ENCODE data around the gene USB1.

DNA sequence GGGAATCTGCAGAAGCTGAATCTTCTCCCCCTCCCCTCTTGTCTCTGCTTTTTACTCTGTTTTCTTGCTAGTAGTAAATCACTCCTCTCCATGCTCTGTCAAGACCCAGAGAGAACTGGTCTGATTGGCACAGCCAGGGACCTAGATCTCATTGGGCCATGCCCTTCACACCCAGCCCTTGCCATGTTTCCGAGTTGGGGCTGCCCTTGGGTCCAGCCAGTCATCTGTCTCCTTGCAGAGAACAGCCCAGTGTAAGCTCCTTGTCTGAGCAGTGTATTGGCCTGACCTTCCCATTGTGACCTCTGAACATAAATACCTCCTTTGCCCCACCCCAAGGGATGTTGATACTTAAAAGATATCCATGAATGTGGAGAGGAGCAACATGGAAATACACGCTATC lies 28.2 kb downstream of the USB1 start:
- no peak for TF ChIP-seq EZH2phosphoT487 (IDR thresholded peaks at IDR 0.05; ENCODE audit: borderline replicate concordance)
- TF ChIP-seq, protein P1, sequence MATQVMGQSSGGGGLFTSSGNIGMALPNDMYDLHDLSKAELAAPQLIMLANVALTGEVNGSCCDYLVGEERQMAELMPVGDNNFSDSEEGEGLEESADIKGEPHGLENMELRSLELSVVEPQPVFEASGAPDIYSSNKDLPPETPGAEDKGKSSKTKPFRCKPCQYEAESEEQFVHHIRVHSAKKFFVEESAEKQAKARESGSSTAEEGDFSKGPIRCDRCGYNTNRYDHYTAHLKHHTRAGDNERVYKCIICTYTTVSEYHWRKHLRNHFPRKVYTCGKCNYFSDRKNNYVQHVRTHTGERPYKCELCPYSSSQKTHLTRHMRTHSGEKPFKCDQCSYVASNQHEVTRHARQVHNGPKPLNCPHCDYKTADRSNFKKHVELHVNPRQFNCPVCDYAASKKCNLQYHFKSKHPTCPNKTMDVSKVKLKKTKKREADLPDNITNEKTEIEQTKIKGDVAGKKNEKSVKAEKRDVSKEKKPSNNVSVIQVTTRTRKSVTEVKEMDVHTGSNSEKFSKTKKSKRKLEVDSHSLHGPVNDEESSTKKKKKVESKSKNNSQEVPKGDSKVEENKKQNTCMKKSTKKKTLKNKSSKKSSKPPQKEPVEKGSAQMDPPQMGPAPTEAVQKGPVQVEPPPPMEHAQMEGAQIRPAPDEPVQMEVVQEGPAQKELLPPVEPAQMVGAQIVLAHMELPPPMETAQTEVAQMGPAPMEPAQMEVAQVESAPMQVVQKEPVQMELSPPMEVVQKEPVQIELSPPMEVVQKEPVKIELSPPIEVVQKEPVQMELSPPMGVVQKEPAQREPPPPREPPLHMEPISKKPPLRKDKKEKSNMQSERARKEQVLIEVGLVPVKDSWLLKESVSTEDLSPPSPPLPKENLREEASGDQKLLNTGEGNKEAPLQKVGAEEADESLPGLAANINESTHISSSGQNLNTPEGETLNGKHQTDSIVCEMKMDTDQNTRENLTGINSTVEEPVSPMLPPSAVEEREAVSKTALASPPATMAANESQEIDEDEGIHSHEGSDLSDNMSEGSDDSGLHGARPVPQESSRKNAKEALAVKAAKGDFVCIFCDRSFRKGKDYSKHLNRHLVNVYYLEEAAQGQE (IDR thresholded peaks at IDR 0.05; ENCODE audit: low read depth): no peak

All from HCT116 (cell line).